OCI-LY1 (cell line): Measurements from ENCODE around the gene CASZ1.

Experiments used
- EZH2 ChIP-seq: fragments of 200-600 bp; sonication (generic), shearing (Covaris generic); IDR thresholded peaks from 2 replicates; pipeline ENCODE4 v1.8.0; 2017; ENCODE audit warnings: borderline replicate concordance, mixed run types, mild to moderate bottlenecking, antibody characterized with exemption, low read length, moderate library complexity, mixed read lengths
- TF ChIP-seq, protein P1 (sequence below): fragments of 200-600 bp; sonication (generic), shearing (Covaris generic); IDR thresholded peaks from 2 replicates; pipeline ENCODE4 v1.5.1; 2017; ENCODE audit warnings: mild to moderate bottlenecking, antibody characterized with exemption, low read length, moderate library complexity, mixed read lengths

DNA sequence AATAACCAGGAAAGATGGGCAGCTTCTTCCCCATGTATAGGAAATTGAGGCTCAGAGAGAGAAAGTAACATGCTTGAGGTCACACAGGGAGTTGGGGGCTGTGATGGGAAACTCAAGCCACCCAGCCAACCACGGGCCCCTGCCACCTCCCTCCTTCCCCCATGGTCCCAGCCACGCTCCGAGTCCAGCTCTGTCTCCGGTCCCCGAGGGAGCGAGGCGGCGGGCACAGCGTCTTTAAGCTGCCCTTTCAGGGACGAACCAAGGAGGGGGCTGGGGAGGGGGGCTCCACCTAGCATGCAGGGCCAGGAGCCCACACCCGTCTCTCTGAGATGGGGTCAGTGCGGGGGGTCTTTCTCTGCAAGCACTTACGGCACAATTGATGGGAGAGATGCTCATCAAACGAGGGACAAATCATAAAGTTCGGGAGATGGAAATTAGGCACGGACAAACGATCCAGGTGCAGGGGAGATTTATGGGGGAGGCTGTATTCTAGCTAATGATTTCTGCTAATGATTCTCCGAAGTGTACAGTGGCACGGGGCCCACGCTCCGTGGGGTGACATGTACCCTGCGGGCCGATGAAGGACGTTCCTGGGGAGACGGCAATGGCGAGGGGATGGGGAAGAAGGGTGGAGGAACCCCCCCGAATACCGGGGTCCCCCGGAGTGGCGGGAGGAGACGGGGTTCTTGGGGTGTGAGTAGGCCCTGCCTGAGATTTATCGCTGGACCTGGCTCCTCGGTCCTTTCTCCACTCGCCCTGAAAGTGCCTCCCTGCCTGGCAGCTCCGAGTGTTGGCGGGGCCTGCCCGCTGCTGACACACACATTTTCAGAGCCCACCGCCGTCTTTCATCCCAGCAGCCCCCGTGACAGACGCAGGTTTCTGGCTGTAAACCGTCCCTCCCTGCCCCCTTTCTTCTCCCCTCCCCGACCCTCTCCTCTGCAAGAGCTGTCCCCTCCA lies 31.2 kb upstream of the CASZ1 start:
- TF ChIP-seq EZH2 = no peak
- TF ChIP-seq, protein P1, sequence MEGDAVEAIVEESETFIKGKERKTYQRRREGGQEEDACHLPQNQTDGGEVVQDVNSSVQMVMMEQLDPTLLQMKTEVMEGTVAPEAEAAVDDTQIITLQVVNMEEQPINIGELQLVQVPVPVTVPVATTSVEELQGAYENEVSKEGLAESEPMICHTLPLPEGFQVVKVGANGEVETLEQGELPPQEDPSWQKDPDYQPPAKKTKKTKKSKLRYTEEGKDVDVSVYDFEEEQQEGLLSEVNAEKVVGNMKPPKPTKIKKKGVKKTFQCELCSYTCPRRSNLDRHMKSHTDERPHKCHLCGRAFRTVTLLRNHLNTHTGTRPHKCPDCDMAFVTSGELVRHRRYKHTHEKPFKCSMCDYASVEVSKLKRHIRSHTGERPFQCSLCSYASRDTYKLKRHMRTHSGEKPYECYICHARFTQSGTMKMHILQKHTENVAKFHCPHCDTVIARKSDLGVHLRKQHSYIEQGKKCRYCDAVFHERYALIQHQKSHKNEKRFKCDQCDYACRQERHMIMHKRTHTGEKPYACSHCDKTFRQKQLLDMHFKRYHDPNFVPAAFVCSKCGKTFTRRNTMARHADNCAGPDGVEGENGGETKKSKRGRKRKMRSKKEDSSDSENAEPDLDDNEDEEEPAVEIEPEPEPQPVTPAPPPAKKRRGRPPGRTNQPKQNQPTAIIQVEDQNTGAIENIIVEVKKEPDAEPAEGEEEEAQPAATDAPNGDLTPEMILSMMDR = no peak
